Gastroesophageal sphincter (tissue), 4 donors: Measurements from ENCODE around the gene MCC. TPM values are rescaled to one million over a fixed set of nuclear protein-coding genes. Genes with fewer than 3 reads are reported as not detected.

Experiments used
- ATAC-seq: fragments of 150-250 bp; one replicate; pipeline ENCODE4 v1.9.1; 2016; ENCODE audit warnings: mild to moderate bottlenecking, moderate library complexity
- H3K27ac ChIP-seq, 4 donors: fragments of 200-600 bp; sonication (generic) in 3 of 4; 1 replicate in 3 of 4; 2 replicates in 1 of 4; pipeline ENCODE4 v1.5.1; 2016 to 2019
- H3K27me3 ChIP-seq: fragments of 200-600 bp; sonication (generic); one replicate; pipeline ENCODE4 v1.5.1; 2019
- H3K36me3 ChIP-seq, 2 donors: fragments of 200-600 bp; sonication (generic); one replicate each; pipeline ENCODE4 v1.5.1; 2019; ENCODE audit warnings: control low read depth in 1 of 2
- H3K4me1 ChIP-seq, 3 donors: fragments of 200-600 bp; sonication (generic); 1 replicate in 2 of 3; 2 replicates in 1 of 3; pipeline ENCODE4 v1.5.1; 2016 to 2019; ENCODE audit warnings: control low read depth in 2 of 3
- H3K4me3 ChIP-seq, 2 donors: fragments of 200-600 bp; sonication (generic); one replicate each; pipeline ENCODE4 v1.5.1; 2019; ENCODE audit warnings: mild to moderate bottlenecking in 1 of 2, moderate library complexity in 1 of 2
- H3K9me3 ChIP-seq, 3 donors: fragments of 200-600 bp; sonication (generic); one replicate each; pipeline ENCODE4 v1.5.1; 2017 to 2019; ENCODE audit warnings: control low read depth in 2 of 3
- EP300 ChIP-seq: sonication (generic); formaldehyde crosslinking; IDR thresholded peaks from one replicate; pipeline ENCODE4 v1.6.1; 2017; ENCODE audit warnings: antibody characterized with exemption, mild to moderate bottlenecking
- POLR2A ChIP-seq, 2 donors: fragments of 450-650 bp; IDR thresholded peaks; one replicate each; pipeline ENCODE4 v1.6.1; 2017; ENCODE audit warnings: antibody characterized with exemption in 2 of 2, mild to moderate bottlenecking in 2 of 2, moderate library complexity in 1 of 2
- POLR2AphosphoS5 ChIP-seq: sonication (generic); formaldehyde crosslinking; IDR thresholded peaks from one replicate; pipeline ENCODE4 v1.6.1; 2017; ENCODE audit warnings: antibody characterized with exemption
- WGBS, 2 donors: methylation state at CpG; one replicate each; pipeline ENCODE4 v1.1.5; 2018; ENCODE audit warnings: low coverage in 1 of 2; 5-methylcytosine and 5-hydroxymethylcytosine counted together
- total RNA-seq, 4 donors: library from RNA; depleted of rRNA; stranded (reverse); fragments of >200 nt; gene quantifications; one replicate each; pipeline ENCODE4 v1.1.0, GENCODE V29; 2016
- TF ChIP-seq, protein P1 (sequence below), 4 experiments: fragments of 200-600 bp in 2 of 4; fragments of 450-650 bp in 2 of 4; sonication (generic) in 1 of 4; IDR thresholded peaks; one replicate each; pipeline ENCODE4 v1.5.1; 2017 to 2019; ENCODE audit warnings: antibody characterized with exemption in 4 of 4, mild to moderate bottlenecking in 2 of 4, moderate library complexity in 2 of 4

Gene MCC
- total RNA-seq, 4 donors from 2014 or later = 20.5 to 28.7 (median 23.5) TPM

DNA sequence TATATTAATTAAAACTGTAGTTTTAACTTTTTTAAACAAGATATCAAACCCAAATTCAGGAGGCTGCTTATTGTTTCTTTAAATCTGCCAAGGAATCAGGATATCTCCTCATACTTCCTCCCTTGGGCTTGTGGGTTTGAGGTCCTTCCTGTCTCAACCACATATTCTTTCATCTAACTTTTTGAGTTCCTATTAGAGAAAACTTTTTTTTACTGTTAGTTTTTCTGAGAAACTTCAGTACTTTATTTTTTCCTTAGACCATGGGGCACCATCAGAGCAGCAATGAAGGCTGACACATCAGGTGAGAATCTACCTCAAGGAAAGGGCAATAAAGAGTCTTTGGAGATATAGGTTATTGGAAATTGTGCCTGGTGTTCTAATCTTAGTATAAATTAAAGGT is 110.2 kb downstream of the MCC start:
- TF ChIP-seq POLR2AphosphoS5 (no peak), EP300 (no peak), POLR2A (IDR thresholded peaks at IDR 0.05) (no peak)
- TF ChIP-seq, protein P1, sequence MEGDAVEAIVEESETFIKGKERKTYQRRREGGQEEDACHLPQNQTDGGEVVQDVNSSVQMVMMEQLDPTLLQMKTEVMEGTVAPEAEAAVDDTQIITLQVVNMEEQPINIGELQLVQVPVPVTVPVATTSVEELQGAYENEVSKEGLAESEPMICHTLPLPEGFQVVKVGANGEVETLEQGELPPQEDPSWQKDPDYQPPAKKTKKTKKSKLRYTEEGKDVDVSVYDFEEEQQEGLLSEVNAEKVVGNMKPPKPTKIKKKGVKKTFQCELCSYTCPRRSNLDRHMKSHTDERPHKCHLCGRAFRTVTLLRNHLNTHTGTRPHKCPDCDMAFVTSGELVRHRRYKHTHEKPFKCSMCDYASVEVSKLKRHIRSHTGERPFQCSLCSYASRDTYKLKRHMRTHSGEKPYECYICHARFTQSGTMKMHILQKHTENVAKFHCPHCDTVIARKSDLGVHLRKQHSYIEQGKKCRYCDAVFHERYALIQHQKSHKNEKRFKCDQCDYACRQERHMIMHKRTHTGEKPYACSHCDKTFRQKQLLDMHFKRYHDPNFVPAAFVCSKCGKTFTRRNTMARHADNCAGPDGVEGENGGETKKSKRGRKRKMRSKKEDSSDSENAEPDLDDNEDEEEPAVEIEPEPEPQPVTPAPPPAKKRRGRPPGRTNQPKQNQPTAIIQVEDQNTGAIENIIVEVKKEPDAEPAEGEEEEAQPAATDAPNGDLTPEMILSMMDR (IDR thresholded peaks at IDR 0.05) = no peak
- ATAC-seq = no peak
- Histone ChIP-seq H3K4me3 (no peak overlapping the region), H3K4me1 (peaks cover 0 to 6% (median 0%) of the 10 kb centered on the region in 3 donors), H3K27me3 (no peaks in the 10 kb centered on the region), H3K36me3 (no peaks in the 10 kb centered on the region), H3K9me3 (no peaks in the 10 kb centered on the region), H3K27ac (no peak overlapping the region)

DNA sequence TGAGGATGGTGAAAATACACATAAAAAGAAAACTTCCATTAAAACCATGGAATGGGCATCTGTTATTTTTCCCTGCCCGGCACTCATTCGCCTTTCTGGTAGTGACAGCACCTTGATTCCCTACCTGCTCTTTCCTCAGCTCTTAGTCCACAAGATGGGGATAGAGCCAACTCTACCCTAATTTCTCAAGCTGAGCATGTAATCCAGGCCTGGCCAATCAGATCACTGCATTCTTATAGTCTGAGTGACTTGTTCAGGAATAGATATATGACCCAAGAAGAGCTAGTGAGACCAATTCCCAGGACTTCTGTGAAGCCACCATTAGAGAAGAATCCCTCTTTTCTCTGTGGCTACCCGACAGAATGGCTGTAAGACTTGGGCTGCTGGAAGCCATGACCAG is 111.6 kb downstream of the MCC start:
- Histone ChIP-seq H3K27ac (no peak overlapping the region), H3K9me3 (no peaks in the 10 kb centered on the region), H3K36me3 (no peaks in the 10 kb centered on the region), H3K27me3 (no peaks in the 10 kb centered on the region), H3K4me3 (no peak overlapping the region), H3K4me1 (peaks cover 2 to 12% (median 3%) of the 10 kb centered on the region in 3 donors)
- ATAC-seq = no peak
- TF ChIP-seq EP300 = no peak
- no peak for TF ChIP-seq POLR2AphosphoS5
- TF ChIP-seq POLR2A (IDR thresholded peaks at IDR 0.05) = no peak
- TF ChIP-seq, protein P1 (IDR thresholded peaks at IDR 0.05) = no peak
- WGBS, 2 donors = 89 to 100% methylated on average over 2 to 3 of the region's 3 CpGs

DNA sequence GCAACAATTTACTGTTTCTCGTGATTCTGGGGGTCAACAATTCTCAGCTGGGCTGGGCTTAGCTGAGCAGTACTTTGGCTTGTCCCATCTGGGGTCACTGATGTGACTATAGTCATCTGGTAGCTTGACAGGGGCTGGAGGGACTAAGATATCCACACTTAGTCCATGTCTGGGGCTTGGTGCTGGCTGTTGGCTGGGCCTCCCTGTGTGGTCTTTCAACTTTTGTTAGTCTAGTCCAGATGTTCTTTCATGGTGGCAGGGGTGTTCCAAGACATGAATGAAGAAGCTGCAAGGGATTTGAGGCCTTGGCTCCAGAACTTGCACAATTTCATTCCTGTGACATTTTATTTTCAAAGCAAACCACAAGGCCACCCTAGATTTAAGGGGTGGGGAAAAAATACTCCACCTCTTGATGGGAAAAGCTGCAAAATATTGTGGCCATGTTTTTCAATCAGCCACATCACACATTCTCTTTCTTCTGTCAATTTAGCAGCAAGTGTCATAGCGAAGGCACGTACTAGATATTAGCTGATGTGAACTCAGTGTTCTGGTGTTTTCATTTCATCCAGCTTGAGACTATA is 112.7 kb downstream of the MCC start:
- Histone ChIP-seq H3K36me3 (no peaks in the 10 kb centered on the region), H3K4me1 (peaks cover 3 to 15% (median 4%) of the 10 kb centered on the region in 3 donors), H3K4me3 (no peak overlapping the region), H3K9me3 (no peaks in the 10 kb centered on the region), H3K27ac (no peak overlapping the region), H3K27me3 (no peaks in the 10 kb centered on the region)
- 81% methylated on average over 3 of the region's 3 CpGs for WGBS, 2 donors
- TF ChIP-seq POLR2A (IDR thresholded peaks at IDR 0.05) = no peak
- TF ChIP-seq POLR2AphosphoS5 = no peak
- no peak for TF ChIP-seq EP300
- TF ChIP-seq, protein P1 (IDR thresholded peaks at IDR 0.05) = no peak
- ATAC-seq = no peak

DNA sequence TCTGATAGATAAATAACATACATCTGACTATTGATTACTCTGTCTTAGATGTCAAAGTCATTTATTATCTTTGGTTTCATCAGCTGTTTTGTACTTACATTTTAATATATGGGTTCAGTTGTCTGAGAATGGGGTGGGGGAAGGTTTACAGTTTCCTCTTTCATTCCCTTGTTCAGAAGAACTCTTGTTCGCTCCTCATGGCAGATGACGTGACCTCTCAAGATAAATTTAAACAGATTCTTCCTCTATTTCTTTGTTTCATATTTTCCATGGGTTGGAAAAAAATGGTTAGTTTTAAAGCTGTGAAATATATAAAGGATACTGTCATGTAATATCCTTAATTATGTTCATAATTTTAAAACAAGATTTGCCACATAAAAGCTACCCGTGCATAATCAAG is 114.8 kb downstream of the MCC start:
- peaks cover 3 to 9% (median 4%) of the 10 kb centered on the region in 3 donors for H3K4me1 ChIP-seq
- no peaks in the 10 kb centered on the region for H3K27me3 ChIP-seq
- 83 to 91% methylated on average over 3 of the region's 3 CpGs for WGBS, 2 donors
- no peak overlapping the region for H3K27ac ChIP-seq
- ATAC-seq = no peak
- no peaks in the 10 kb centered on the region for H3K9me3 ChIP-seq
- no peak for TF ChIP-seq EP300
- TF ChIP-seq POLR2A (IDR thresholded peaks at IDR 0.05) = no peak
- TF ChIP-seq, protein P1 (IDR thresholded peaks at IDR 0.05) = no peak
- no peak for TF ChIP-seq POLR2AphosphoS5
- H3K4me3 ChIP-seq = no peak overlapping the region
- H3K36me3 ChIP-seq = no peaks in the 10 kb centered on the region

DNA sequence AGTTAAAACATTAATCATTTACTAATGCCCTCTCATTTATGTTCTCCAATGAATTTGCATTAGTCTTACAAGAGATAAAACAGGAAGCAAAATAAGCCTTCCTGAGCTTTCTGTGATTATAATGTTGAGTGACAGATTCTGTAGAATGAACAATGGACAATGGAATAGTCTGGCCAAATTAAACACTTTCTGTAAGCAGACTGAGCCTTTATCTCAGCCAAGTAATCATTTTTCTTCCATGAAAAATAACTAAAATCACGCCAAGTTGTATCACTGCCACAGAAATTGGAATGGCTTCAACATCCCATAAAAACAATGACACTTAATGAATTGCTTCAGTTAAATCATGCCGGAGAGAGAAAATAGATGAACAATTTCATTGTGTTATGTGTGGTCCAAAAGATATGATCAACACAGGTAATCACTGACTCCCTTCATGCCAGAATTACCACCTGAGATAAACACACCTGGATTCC is 116.5 kb downstream of the MCC start:
- 0 to 9% methylated on average over 2 of the region's 2 CpGs for WGBS, 2 donors
- Histone ChIP-seq H3K27ac (no peak overlapping the region), H3K36me3 (no peaks in the 10 kb centered on the region), H3K9me3 (no peaks in the 10 kb centered on the region), H3K4me1 (peaks cover 3 to 9% (median 4%) of the 10 kb centered on the region in 3 donors), H3K27me3 (no peaks in the 10 kb centered on the region), H3K4me3 (no peak overlapping the region)
- TF ChIP-seq POLR2A (IDR thresholded peaks at IDR 0.05) (no peak), POLR2AphosphoS5 (no peak), EP300 (no peak)
- TF ChIP-seq, protein P1 (IDR thresholded peaks at IDR 0.05) = no peak
- ATAC-seq = no peak
